Cardiac muscle cell (in vitro differentiated cells and primary cell): Measurements from ENCODE around the gene SMC4. TPM values are rescaled to one million over a fixed set of nuclear protein-coding genes. Genes with fewer than 3 reads are reported as not detected.
A peak's percentile ranks its signal among the peaks of the same experiment; 100 is the strongest.

ENCODE experiments used
- DNase-seq, 2 donors: peaks; one replicate each; pipeline versions ENCODE4 v3.0.0 to v3.0.0-alpha.2; 2010 to 2017; ENCODE audit warnings: low read depth in 1 of 2, low spot score in 1 of 2
- H3K27ac ChIP-seq: fragments of 200-600 bp; sonication (generic); 2 replicates; pipeline ENCODE4 v1.5.1; 2016
- H3K27me3 ChIP-seq: fragments of 200-600 bp; sonication (generic); 2 replicates; pipeline ENCODE4 v1.6.0; 2016; ENCODE audit warnings: control low read depth
- H3K36me3 ChIP-seq: fragments of 200-600 bp; sonication (generic); 2 replicates; pipeline ENCODE4 v1.5.1; 2016; ENCODE audit warnings: control low read depth
- H3K4me1 ChIP-seq: fragments of 200-600 bp; sonication (generic); 2 replicates; pipeline ENCODE4 v1.8.1; 2017; ENCODE audit warnings: low read depth, mild to moderate bottlenecking, mixed run types
- H3K4me3 ChIP-seq: fragments of 200-600 bp; sonication (generic); 2 replicates; pipeline ENCODE4 v1.5.1; 2016; ENCODE audit warnings: mild to moderate bottlenecking
- H3K9me3 ChIP-seq: fragments of 200-600 bp; sonication (generic); 2 replicates; pipeline ENCODE4 v1.5.1; 2017; ENCODE audit warnings: low read depth, mild to moderate bottlenecking, control low read depth
- CTCF ChIP-seq: IDR thresholded peaks from 2 replicates; pipeline ENCODE4 v1.5.1; 2012; ENCODE audit warnings: low read depth, mild to moderate bottlenecking, low read length
- polyA plus RNA-seq: library from polyadenylated mRNA; unstranded; fragments of >200 nt; fragmentation: Nextera tagmentation; extraction: Ambion mirVana; gene quantifications from 2 replicates; pipeline ENCODE4 v1.2.1, GENCODE V29; 2016
- total RNA-seq: library from RNA; depleted of rRNA; stranded (reverse); fragments of >200 nt; gene quantifications from 2 replicates; pipeline ENCODE4 v1.2.3, GENCODE V29; 2016

The SMC4 gene
- total and polyA plus RNA-seq, 2 experiments from 2014 or later = 63.0 to 91.6 TPM

GRCh38 chr3:160403028-160403545 lies 3.6 kb downstream of the SMC4 start:
- H3K36me3 ChIP-seq = peaks cover 19% of the 10 kb centered on the region
- no peak for TF ChIP-seq CTCF
- peaks cover 29% of the 10 kb centered on the region for H3K4me1 ChIP-seq
- H3K27me3 ChIP-seq = no peaks in the 10 kb centered on the region
- H3K27ac ChIP-seq = no peak overlapping the region
- H3K9me3 ChIP-seq = no peaks in the 10 kb centered on the region
- peak overlapping the region; percentile 74 for H3K4me3 ChIP-seq
- peak in 1 of 2 donors; percentile 43 for DNase-seq

- H3K27ac ChIP-seq = no peak overlapping the region
- no peak overlapping the region for H3K4me3 ChIP-seq
- peaks cover 25% of the 10 kb centered on the region for H3K4me1 ChIP-seq
These were observed 4.5 kb downstream of the SMC4 start for GRCh38 chr3:160403796-160404470.

GRCh38 chr3:160409812-160410610 lies 10.6 kb downstream of the SMC4 start:
- H3K9me3 ChIP-seq = no peaks in the 10 kb centered on the region
- H3K36me3 ChIP-seq = peaks cover 42% of the 10 kb centered on the region
- H3K4me1 ChIP-seq = no peaks in the 10 kb centered on the region
- peak overlapping the region; percentile 4 for H3K27ac ChIP-seq
- no peak overlapping the region for H3K4me3 ChIP-seq
- TF ChIP-seq CTCF = no peak
- peak in 1 of 2 donors; percentile 67 for DNase-seq
- no peaks in the 10 kb centered on the region for H3K27me3 ChIP-seq

More at GRCh38 chr3:160403796-160404470, 4.5 kb downstream of the SMC4 start:
- no peaks in the 10 kb centered on the region for H3K27me3 ChIP-seq
- no peak for TF ChIP-seq CTCF
- H3K9me3 ChIP-seq = no peaks in the 10 kb centered on the region
- peak in 1 of 2 donors; percentile 49 for DNase-seq
- H3K36me3 ChIP-seq = peaks cover 19% of the 10 kb centered on the region

GRCh38 chr3:160412477-160412876 lies 13.0 kb downstream of the SMC4 start:
- TF ChIP-seq CTCF = no peak
- H3K27ac ChIP-seq = no peak overlapping the region
- no peak for DNase-seq
- H3K4me3 ChIP-seq = no peak overlapping the region
- peaks cover 45% of the 10 kb centered on the region for H3K36me3 ChIP-seq
- H3K27me3 ChIP-seq = no peaks in the 10 kb centered on the region
- no peaks in the 10 kb centered on the region for H3K9me3 ChIP-seq
- H3K4me1 ChIP-seq = no peaks in the 10 kb centered on the region

GRCh38 chr3:160413613-160414248 lies 14.3 kb downstream of the SMC4 start:
- H3K4me3 ChIP-seq = no peak overlapping the region
- DNase-seq = peak; percentile 76 to 89
- no peaks in the 10 kb centered on the region for H3K4me1 ChIP-seq
- TF ChIP-seq CTCF = peak; percentile 81
- H3K36me3 ChIP-seq = peaks cover 56% of the 10 kb centered on the region
- no peaks in the 10 kb centered on the region for H3K9me3 ChIP-seq
- no peaks in the 10 kb centered on the region for H3K27me3 ChIP-seq
- no peak overlapping the region for H3K27ac ChIP-seq
